AG09309 (cell line): ENCODE measurements around the gene CFAP161.

Experiments used
- DNase-seq: peaks from one replicate; pipeline ENCODE4 v3.0.0-alpha.2; 2010; ENCODE audit warnings: low read depth
- H3K4me3 ChIP-seq: 2 replicates; pipeline ENCODE4 v1.5.1; 2011; ENCODE audit warnings: mild to moderate bottlenecking, low read depth, low read length, moderate library complexity; ENCODE audit not compliant: control insufficient read depth
- CTCF ChIP-seq: IDR thresholded peaks from 2 replicates; pipeline ENCODE4 v1.5.1; 2011; ENCODE audit warnings: mild to moderate bottlenecking, low read depth, low read length, inconsistent platforms; ENCODE audit not compliant: insufficient read depth, control insufficient read depth; ENCODE audit errors: missing control alignments

Gene CFAP161

GRCh38 chr15:81184188-81184587, 50.1 kb downstream of the CFAP161 start:
- TF ChIP-seq CTCF = no peak
- DNase-seq = peak; percentile 85
- H3K4me3 ChIP-seq = no peak overlapping the region

GRCh38 chr15:81185631-81186295, 51.7 kb downstream of the CFAP161 start:
- no peak for TF ChIP-seq CTCF
- DNase-seq = no peak
- H3K4me3 ChIP-seq = no peak overlapping the region

GRCh38 chr15:81188354-81188753, 54.3 kb downstream of the CFAP161 start:
- DNase-seq = no peak
- H3K4me3 ChIP-seq = no peak overlapping the region
- no peak for TF ChIP-seq CTCF

GRCh38 chr15:81189583-81190283, 55.7 kb downstream of the CFAP161 start:
- H3K4me3 ChIP-seq = no peak overlapping the region
- DNase-seq = peak; percentile 95
- TF ChIP-seq CTCF = no peak

GRCh38 chr15:81190922-81191507, 56.9 kb downstream of the CFAP161 start:
- no peak for DNase-seq
- no peak for TF ChIP-seq CTCF
- H3K4me3 ChIP-seq = no peak overlapping the region

GRCh38 chr15:81191701-81192100, 57.6 kb downstream of the CFAP161 start:
- no peak for TF ChIP-seq CTCF
- DNase-seq = no peak
- H3K4me3 ChIP-seq = no peak overlapping the region
